NCI-H345 treated with DMSO at 0.1 percent for 48 hours (cell line): Measurements from ENCODE around the gene ITPRID1.
"Not testable (repeated sequence)": the region's sequence is repeated elsewhere in the genome, so short reads cannot be mapped to it uniquely, and the experiment has no call there.

Experiments
- DNase-seq: peaks from one replicate; lab custom pipeline; 2025; ENCODE audit not compliant: unreplicated experiment; lab: John Stamatoyannopoulos, UW

ITPRID1 gene

GRCh38 chr7:31516680-31517502 is 3.0 kb downstream of the ITPRID1 start:
- no peak for DNase-seq

- DNase-seq: no peak
Observed at GRCh38 chr7:31517513-31517912, 3.6 kb downstream of the ITPRID1 start.

GRCh38 chr7:31518766-31519165 is 4.9 kb downstream of the ITPRID1 start:
- DNase-seq: no peak

GRCh38 chr7:31521336-31522010 is 7.6 kb downstream of the ITPRID1 start:
- no peak for DNase-seq

GRCh38 chr7:31526864-31527263 is 13.0 kb downstream of the ITPRID1 start:
- no peak for DNase-seq

GRCh38 chr7:31529103-31529502 is 15.2 kb downstream of the ITPRID1 start:
- no peak for DNase-seq

GRCh38 chr7:31540651-31541185 is 26.8 kb downstream of the ITPRID1 start:
- not testable (repeated sequence) for DNase-seq

GRCh38 chr7:31545549-31545948 is 31.7 kb downstream of the ITPRID1 start:
- DNase-seq: no peak

GRCh38 chr7:31549611-31550010 is 35.7 kb downstream of the ITPRID1 start:
- DNase-seq: no peak

GRCh38 chr7:31550432-31550831 is 36.5 kb downstream of the ITPRID1 start:
- no peak for DNase-seq

GRCh38 chr7:31553661-31554081 is 39.8 kb downstream of the ITPRID1 start:
- peak; percentile 97 for DNase-seq

- DNase-seq: no peak
Observed at GRCh38 chr7:31562002-31562401, 48.1 kb downstream of the ITPRID1 start.

GRCh38 chr7:31563522-31563921 is 49.6 kb downstream of the ITPRID1 start:
- no peak for DNase-seq

GRCh38 chr7:31563951-31564350 is 50.1 kb downstream of the ITPRID1 start:
- DNase-seq: no peak

GRCh38 chr7:31564661-31565060 is 50.8 kb downstream of the ITPRID1 start:
- DNase-seq: no peak

GRCh38 chr7:31569528-31569927 is 55.6 kb downstream of the ITPRID1 start:
- no peak for DNase-seq

- DNase-seq: no peak
Observed at GRCh38 chr7:31583526-31583925, 69.6 kb downstream of the ITPRID1 start.

GRCh38 chr7:31583942-31584341 is 70.1 kb downstream of the ITPRID1 start:
- no peak for DNase-seq

- no peak for DNase-seq
Observed at GRCh38 chr7:31595390-31595789, 81.5 kb downstream of the ITPRID1 start.

- no peak for DNase-seq
Observed at GRCh38 chr7:31602041-31602625, 88.2 kb downstream of the ITPRID1 start.

GRCh38 chr7:31603046-31603445 is 89.2 kb downstream of the ITPRID1 start:
- DNase-seq: no peak

- DNase-seq: no peak
Observed at GRCh38 chr7:31613604-31614003, 99.7 kb downstream of the ITPRID1 start.
